Activated CD4-positive, alpha-beta T cell treated with anti-CD3 and anti-CD28 coated beads, Interleukin-2, amount 10 ng/mL, durations not matched to agents 7 days and 5 days (primary cell): ENCODE data around the gene DAPK1. TPM values are rescaled to one million over a fixed set of nuclear protein-coding genes. Genes with fewer than 3 reads are reported as not detected.
"Not testable (repeated sequence)": the region's sequence is repeated elsewhere in the genome, so short reads cannot be mapped to it uniquely, and the experiment has no call there.

Source experiments
- CTCF ChIA-PET: fragments of 350-600 bp; sonication (Branson Sonifier 250); formaldehyde crosslinking; loops from one replicate; lab custom pipeline; 2021; ENCODE audit warnings: antibody characterized with exemption; lab: Charles Lee
- POLR2A ChIA-PET: fragments of 350-600 bp; sonication (Branson Sonifier 250); formaldehyde crosslinking; loops from one replicate; lab custom pipeline; 2021; ENCODE audit warnings: antibody characterized with exemption; lab: Charles Lee
- DNase-seq: peaks from one replicate; pipeline ENCODE4 v3.0.0-alpha.2; 2020
- H3K27ac Mint-ChIP-seq: one replicate; pipeline ENCODE4 v1.8.0; 2021; ENCODE audit warnings: mild to moderate bottlenecking, moderate library complexity, mixed read lengths
- H3K27me3 Mint-ChIP-seq: one replicate; pipeline ENCODE4 v1.8.0; 2021; ENCODE audit warnings: mixed read lengths
- H3K36me3 Mint-ChIP-seq: one replicate; pipeline ENCODE4 v1.8.0; 2021; ENCODE audit warnings: low read depth, mixed read lengths
- H3K4me1 Mint-ChIP-seq: one replicate; pipeline ENCODE4 v1.8.0; 2021; ENCODE audit warnings: mixed read lengths
- H3K4me3 Mint-ChIP-seq: one replicate; pipeline ENCODE4 v1.8.0; 2021; ENCODE audit warnings: mild to moderate bottlenecking, moderate library complexity, mixed read lengths
- H3K9me3 Mint-ChIP-seq: one replicate; pipeline ENCODE4 v1.8.0; 2021; ENCODE audit warnings: mixed read lengths
- total RNA-seq, 2 experiments: library from RNA; stranded (reverse); gene quantifications; one replicate each; pipeline ENCODE4 v1.2.3, GENCODE V29; 2021

Gene DAPK1
- total RNA-seq, 2 experiments from 2014 or later: 0.30 to 0.35 TPM

DNA sequence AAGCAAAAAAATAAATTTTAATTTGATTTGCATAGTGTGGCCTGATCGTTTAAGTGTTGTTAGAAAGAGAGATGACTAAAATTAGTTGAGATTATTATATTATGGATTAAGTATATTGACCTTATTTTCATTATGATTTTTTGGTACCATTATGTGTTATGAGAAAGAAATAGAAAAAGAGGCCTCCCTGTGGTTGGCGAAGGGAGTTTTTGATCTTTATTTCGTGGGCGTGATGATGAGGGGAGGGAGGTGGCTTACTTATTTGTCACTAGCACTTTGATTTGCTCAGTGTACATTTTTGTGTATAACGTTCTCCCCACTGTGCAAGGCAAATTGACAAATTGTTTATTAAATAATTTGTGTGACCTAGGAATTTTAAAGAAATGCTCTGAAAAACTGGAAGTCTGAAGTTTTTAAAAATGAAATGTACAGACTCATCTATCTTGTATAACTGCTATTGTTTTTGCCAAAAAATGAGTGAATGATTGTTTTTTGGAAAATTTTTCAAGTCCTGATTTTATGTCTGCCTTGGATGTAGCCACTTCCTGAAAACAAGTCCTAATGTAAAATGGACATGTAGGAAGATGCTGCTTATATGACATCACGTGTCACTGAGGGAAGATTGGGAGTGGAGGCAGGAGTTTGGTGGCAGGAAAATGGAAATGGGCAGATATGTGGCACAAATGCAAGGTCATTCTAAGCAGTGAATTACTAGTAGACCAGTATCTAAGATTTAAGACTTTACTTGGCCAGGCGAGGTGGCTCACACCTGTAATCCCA is 3.0 kb downstream of the DAPK1 start:
- peak overlapping the region; percentile 20 for H3K27ac Mint-ChIP-seq
- peaks cover 20% of the 10 kb centered on the region for H3K4me1 Mint-ChIP-seq
- CTCF ChIA-PET: no interaction called here
- no peaks in the 10 kb centered on the region for H3K9me3 Mint-ChIP-seq
- H3K36me3 Mint-ChIP-seq: no peaks in the 10 kb centered on the region
- no peak for DNase-seq
- POLR2A ChIA-PET: no interaction called here
- H3K4me3 Mint-ChIP-seq: no peak overlapping the region
- H3K27me3 Mint-ChIP-seq: peaks cover 44% of the 10 kb centered on the region

DNA sequence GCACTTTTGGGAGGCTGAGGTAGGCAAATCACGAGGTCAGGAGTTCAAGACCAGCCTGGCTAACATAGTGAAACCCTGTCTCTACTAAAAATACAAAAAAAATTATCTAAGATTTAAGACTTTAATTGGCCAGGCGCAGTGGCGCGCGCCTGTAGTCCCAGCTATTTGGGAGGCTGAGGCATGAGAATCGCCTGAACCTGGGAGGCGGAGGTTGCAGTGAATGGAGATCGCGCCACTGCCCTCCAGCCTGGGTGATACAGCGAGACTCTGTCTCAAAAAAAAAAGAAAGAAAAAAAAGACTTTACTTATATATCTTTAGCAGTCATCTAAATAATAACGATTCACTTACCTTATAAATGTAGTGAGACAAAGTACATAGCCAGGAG is 3.6 kb downstream of the DAPK1 start:
- H3K36me3 Mint-ChIP-seq, H3K9me3 Mint-ChIP-seq, POLR2A ChIA-PET, H3K27ac Mint-ChIP-seq, DNase-seq, H3K4me3 Mint-ChIP-seq, CTCF ChIA-PET: not testable (repeated sequence)
- peaks cover 20% of the 10 kb centered on the region for H3K4me1 Mint-ChIP-seq
- H3K27me3 Mint-ChIP-seq: peaks cover 39% of the 10 kb centered on the region

DNA sequence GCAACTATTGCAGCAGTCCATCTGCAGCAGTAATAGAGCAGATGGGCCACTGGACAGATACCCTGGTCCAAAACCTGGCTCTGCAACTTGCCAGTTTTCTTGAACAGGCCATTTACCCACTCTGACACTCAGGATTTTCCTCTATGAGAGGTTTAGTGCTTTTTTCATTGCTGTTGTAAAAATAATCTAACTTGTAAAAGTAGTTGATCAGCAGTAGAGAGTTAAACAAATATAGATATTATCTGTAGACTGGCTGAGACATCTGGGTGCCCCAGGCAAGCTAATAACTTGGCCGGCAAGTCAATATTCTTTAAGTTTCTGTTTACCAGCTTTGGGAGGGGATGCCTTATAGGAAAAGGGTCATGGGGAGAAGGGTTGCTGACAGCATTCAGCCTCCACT is 4.1 kb downstream of the DAPK1 start:
- Mint-ChIP-seq H3K4me3 (no peak overlapping the region), H3K4me1 (peaks cover 20% of the 10 kb centered on the region), H3K27ac (no peak overlapping the region), H3K27me3 (peaks cover 34% of the 10 kb centered on the region), H3K9me3 (no peaks in the 10 kb centered on the region), H3K36me3 (no peaks in the 10 kb centered on the region)
- POLR2A ChIA-PET: no interaction called here
- CTCF ChIA-PET: no interaction called here
- no peak for DNase-seq

DNA sequence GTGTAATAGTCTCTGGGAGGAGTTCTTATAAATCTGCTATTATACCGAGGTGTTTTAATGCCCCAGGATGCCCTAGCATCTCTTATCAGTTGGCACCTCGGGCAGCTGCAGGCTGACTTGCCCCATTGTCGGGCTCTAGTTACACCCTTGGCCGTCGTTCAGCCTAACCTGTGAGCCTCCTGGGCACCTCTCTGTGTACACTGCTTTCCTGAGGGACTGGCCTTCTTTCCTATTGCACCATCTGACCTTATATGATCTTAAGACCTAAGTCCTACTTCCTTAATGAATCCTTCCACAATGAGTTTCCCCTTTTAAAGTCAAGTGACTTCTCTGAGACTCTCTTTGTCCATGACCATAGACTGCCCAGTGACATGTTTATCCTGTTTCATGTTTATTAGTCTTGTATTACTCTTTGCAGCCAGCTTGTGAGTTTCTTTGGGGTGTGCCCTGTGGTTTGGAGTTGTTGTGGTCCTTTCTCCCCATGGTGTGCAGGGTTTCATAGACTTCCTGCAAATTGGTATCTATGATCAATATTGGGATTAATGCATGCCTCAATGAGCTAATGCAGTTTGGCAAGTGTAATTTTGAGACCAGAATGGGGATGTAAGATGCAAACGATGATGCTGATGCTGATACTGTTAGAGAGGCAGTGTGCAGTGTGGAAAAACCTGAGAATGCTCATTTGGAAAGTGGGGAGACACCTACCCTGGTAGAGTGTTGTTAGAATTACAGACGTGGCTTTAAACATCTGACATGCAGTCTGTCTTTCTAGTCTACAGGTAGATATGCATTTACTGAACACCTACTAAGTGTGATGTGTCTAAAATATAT is 4.9 kb downstream of the DAPK1 start:
- Mint-ChIP-seq H3K36me3 (no peaks in the 10 kb centered on the region), H3K27me3 (peaks cover 28% of the 10 kb centered on the region), H3K4me3 (no peak overlapping the region), H3K4me1 (peaks cover 17% of the 10 kb centered on the region), H3K9me3 (no peaks in the 10 kb centered on the region), H3K27ac (no peak overlapping the region)
- ChIA-PET CTCF (no interaction called here), POLR2A (no interaction called here)
- no peak for DNase-seq

DNA sequence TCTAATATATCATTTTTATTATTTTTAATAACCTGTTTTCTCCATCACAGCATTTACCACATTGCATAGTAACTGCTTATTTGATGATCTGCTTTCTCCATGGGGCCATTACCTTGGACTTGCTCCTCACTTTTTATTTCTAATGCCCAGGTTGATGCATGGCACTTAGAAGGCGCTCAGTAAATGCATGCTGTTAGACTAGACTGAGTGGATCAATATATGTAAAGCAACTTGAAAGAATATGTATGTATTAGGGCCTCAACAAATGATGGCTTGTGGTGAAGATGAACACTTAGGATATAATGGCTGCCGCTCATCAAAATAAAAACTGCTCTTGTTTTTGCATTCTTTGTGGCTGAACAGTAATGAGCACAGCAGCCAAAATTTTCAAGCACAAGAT is 5.8 kb downstream of the DAPK1 start:
- Mint-ChIP-seq H3K36me3 (no peaks in the 10 kb centered on the region), H3K9me3 (no peaks in the 10 kb centered on the region), H3K27me3 (peaks cover 27% of the 10 kb centered on the region), H3K4me3 (no peak overlapping the region), H3K27ac (no peak overlapping the region), H3K4me1 (peaks cover 17% of the 10 kb centered on the region)
- ChIA-PET CTCF (no interaction called here), POLR2A (no interaction called here)
- no peak for DNase-seq

DNA sequence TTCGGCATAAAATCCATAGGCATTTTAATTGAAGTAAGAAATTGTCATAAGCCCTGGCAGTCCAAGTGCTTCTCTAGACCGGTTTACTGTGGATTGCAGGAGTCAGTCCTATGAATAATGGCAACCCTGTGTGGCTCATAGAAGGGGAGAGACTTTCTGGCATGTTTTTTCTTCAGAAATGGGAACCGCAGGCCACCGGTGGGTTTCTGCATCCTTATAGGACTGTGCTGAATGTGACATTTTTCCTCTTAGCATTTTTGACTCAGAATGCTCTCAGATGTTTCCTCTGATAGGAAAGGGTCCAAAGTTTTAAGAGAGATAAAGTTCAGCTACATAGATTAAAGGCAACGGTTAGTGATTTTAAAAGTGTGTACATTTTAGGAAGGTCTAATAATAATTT is 6.3 kb downstream of the DAPK1 start:
- Mint-ChIP-seq H3K4me1 (peaks cover 14% of the 10 kb centered on the region), H3K27me3 (peaks cover 23% of the 10 kb centered on the region), H3K9me3 (no peaks in the 10 kb centered on the region), H3K4me3 (no peak overlapping the region), H3K27ac (no peak overlapping the region), H3K36me3 (no peaks in the 10 kb centered on the region)
- ChIA-PET CTCF (no interaction called here), POLR2A (no interaction called here)
- no peak for DNase-seq

DNA sequence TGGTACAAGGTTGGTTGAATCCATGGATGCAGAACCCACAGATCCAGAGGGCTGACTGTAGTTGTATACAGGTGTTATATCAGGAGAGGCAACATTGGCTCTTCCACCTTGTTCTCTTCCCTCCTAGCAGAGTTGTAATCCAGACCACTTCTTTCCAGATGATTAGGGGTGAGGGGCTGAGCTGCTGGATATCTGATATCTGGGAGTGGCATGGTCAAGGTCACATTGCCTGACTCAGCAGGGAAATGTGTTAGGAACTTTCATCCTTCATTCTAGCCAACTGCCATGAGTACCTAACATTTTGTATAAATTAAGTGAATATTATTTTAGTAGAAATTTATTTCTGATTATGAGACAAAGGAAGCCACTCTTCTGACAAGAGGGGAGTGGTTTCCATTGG is 7.3 kb downstream of the DAPK1 start:
- H3K4me3 Mint-ChIP-seq: no peak overlapping the region
- peaks cover 7% of the 10 kb centered on the region for H3K4me1 Mint-ChIP-seq
- CTCF ChIA-PET: no interaction called here
- H3K27ac Mint-ChIP-seq: no peak overlapping the region
- POLR2A ChIA-PET: no interaction called here
- no peaks in the 10 kb centered on the region for H3K9me3 Mint-ChIP-seq
- DNase-seq: no peak
- peaks cover 15% of the 10 kb centered on the region for H3K27me3 Mint-ChIP-seq
- H3K36me3 Mint-ChIP-seq: no peaks in the 10 kb centered on the region

DNA sequence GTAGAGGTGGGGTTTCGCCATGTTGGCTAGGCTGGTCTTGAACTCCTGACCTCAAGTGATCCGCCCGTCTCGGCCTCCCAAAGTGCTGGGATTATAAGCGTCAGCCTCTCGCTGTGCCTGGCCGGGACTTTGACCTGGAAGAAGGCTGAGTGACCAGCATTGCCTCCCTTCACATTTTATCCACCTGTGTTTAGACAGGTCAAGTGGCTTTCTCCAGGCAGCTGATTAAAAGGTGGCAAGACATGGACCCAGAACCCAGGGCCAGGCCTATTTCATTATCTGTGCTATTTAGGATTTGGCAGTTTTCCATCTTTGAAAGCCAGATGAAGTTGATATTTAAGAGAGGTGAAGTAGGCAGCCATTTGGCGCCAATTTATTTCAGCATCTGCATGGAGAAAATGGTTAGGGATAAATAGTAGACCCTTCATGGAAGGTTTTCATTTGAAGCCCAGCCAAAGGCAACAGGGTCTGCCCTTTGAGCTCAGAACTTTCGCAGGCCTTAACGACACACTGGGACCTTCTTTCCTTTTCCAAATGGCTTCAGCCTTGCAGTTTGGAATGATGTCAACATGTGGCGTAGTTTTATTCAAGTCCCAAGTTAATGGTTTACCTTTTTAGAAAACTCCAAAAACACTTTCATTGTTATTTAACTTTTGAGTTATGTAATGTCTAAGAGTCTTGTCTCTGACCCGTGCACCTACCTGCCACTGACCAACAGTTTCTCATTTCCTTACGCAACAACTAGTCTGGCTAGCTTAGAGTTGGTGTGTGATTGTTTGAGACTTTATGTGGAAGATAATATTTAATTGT is 8.4 kb downstream of the DAPK1 start:
- Mint-ChIP-seq H3K9me3 (no peaks in the 10 kb centered on the region), H3K36me3 (no peaks in the 10 kb centered on the region), H3K4me3 (no peak overlapping the region), H3K27me3 (peaks cover 6% of the 10 kb centered on the region), H3K27ac (no peak overlapping the region), H3K4me1 (no peaks in the 10 kb centered on the region)
- no peak for DNase-seq
- ChIA-PET CTCF (no interaction called here), POLR2A (no interaction called here)

DNA sequence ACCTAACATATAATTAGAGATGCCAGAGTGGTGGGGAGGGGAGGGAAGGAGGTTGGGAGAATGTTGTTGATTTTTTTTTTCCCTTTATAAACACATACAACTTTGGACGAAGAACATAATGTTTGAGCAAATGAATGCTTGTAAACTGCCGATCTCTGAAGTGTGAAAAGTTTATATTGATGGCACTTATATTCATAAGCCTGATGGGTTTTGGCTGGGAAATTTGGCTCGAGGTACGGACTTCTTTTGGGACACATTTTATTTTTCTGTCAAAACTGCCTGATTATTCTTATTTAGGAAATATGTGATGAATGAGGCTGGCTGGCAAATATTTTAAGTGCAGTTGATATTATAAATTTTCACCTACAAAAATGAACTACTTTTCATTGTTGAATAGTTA is 9.9 kb downstream of the DAPK1 start:
- H3K27me3 Mint-ChIP-seq: peaks cover 5% of the 10 kb centered on the region
- H3K27ac Mint-ChIP-seq: no peak overlapping the region
- H3K9me3 Mint-ChIP-seq: no peaks in the 10 kb centered on the region
- H3K4me3 Mint-ChIP-seq: no peak overlapping the region
- no peak for DNase-seq
- ChIA-PET POLR2A (no interaction called here), CTCF (no interaction called here)
- no peaks in the 10 kb centered on the region for H3K36me3 Mint-ChIP-seq
- no peaks in the 10 kb centered on the region for H3K4me1 Mint-ChIP-seq

DNA sequence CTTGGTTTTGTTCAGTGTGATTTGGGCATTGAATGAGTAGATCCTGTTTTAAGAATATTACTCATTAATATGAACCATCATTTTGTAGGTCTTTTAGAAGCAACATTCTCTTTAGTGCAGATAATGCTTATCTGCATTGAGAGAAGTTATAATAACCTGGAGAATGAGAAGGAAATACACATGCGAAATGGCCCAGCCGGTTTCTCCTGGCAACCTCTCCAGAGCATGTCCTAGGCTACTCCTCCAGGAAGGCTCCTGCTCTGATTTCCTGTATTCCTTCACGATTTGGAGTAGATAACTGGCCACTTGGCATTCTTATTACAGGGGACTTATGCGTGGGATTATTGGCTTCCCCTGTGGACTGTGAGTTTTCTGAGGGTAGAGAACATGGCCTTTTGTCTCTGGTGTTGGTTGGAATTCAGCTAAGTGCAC is 12.6 kb downstream of the DAPK1 start:
- H3K27ac Mint-ChIP-seq: no peak overlapping the region
- POLR2A ChIA-PET: no interaction called here
- H3K36me3 Mint-ChIP-seq: no peaks in the 10 kb centered on the region
- H3K27me3 Mint-ChIP-seq: peaks cover 6% of the 10 kb centered on the region
- CTCF ChIA-PET: no interaction called here
- no peaks in the 10 kb centered on the region for H3K9me3 Mint-ChIP-seq
- H3K4me1 Mint-ChIP-seq: no peaks in the 10 kb centered on the region
- no peak overlapping the region for H3K4me3 Mint-ChIP-seq
- no peak for DNase-seq

DNA sequence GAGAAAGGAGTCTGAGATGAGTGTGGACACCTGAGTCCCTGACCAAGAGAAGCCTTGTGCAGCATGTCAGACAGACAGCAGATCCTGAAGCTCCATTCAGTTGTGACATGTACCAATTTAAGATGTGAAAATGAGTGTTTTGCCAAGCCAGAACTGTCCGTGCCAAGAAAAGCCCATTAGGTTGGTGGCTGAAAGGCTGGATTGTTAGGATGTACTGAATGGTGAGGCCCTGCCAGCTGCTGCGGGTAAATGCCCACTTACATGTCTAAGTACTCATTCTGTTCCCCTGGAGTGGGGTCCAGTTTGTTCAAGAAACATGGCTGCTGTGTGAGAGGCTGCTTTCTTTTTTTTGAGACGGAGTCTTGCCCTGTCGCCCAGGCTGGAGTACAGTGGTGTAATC is 14.6 kb downstream of the DAPK1 start:
- H3K9me3 Mint-ChIP-seq: no peaks in the 10 kb centered on the region
- H3K27ac Mint-ChIP-seq: no peak overlapping the region
- DNase-seq: no peak
- peaks cover 6% of the 10 kb centered on the region for H3K27me3 Mint-ChIP-seq
- H3K4me1 Mint-ChIP-seq: no peaks in the 10 kb centered on the region
- H3K4me3 Mint-ChIP-seq: no peak overlapping the region
- ChIA-PET POLR2A (interaction anchor here (0.6 kb wide), 1 partner anchor 15 kb away, joined by 8 read pairs; the partner anchor contains the start of gene DAPK1), CTCF (no interaction called here)
- no peaks in the 10 kb centered on the region for H3K36me3 Mint-ChIP-seq

DNA sequence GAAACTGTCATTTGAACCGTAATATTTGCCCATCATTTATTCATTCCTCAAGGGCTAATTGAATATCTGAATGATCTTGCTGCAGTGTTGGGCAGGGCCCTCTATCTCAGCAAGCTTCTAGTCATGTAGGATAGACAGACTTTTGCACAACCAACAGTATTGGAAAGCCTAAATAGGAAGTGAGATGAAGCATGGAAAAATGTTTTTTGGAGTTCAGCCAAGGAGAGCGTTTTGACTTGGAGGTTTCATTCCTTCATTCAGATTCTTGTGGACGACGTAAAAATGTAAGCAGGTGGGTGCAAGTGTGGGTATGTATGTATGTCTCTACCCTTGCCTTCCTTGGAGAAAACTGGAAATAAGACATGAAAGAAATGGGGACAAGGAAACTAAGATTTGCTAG is 15.5 kb downstream of the DAPK1 start:
- no peaks in the 10 kb centered on the region for H3K36me3 Mint-ChIP-seq
- no peaks in the 10 kb centered on the region for H3K9me3 Mint-ChIP-seq

More for the DNA sequence above, 15.5 kb downstream of the DAPK1 start:
- DNase-seq: no peak
- H3K27ac Mint-ChIP-seq: no peak overlapping the region
- POLR2A ChIA-PET: no interaction called here
- CTCF ChIA-PET: interaction anchor here (0.6 kb wide), 1 partner anchor 1456 kb away, joined by 4 read pairs; no protein-coding TSS in a partner anchor
- H3K4me3 Mint-ChIP-seq: no peak overlapping the region
- H3K4me1 Mint-ChIP-seq: no peaks in the 10 kb centered on the region
- H3K27me3 Mint-ChIP-seq: peaks cover 6% of the 10 kb centered on the region
